Measurements from ENCODE around the gene MATN4.

Gene MATN4

GRCh38 chr20:45318386-45318939 lies 10.4 kb upstream of the MATN4 start:
- H3K9ac ChIP-seq (ENCODE audit: insufficient read length, low read depth) = no peak overlapping the region
- H3K4me3 ChIP-seq (ENCODE audit: insufficient read length, low read depth) = no peak overlapping the region
- no peaks in the 10 kb centered on the region for H3K36me3 ChIP-seq (ENCODE audit: insufficient read depth, insufficient read length, low read length)
- no peaks in the 10 kb centered on the region for H3K27me3 ChIP-seq (ENCODE audit: insufficient read depth, insufficient read length)
- no peaks in the 10 kb centered on the region for H3K9me3 ChIP-seq (ENCODE audit: insufficient read depth, low read length)
- H3K4me1 ChIP-seq (ENCODE audit: insufficient read depth, insufficient read length) = no peaks in the 10 kb centered on the region
- TF ChIP-seq ZNF274 (IDR thresholded peaks at IDR 0.05; ENCODE audit: low read depth, low read length) = no peak
- TF ChIP-seq YY1 (IDR thresholded peaks at IDR 0.05; ENCODE audit: insufficient read depth, insufficient read length) = no peak
- TF ChIP-seq SUZ12 (IDR thresholded peaks at IDR 0.05; ENCODE audit: extremely low read depth, insufficient read depth, insufficient read length) = no peak
- DNase-seq (ENCODE audit: low read depth, low spot score) = no peak

- Histone ChIP-seq H3K9ac (ENCODE audit: insufficient read length, low read depth) (no peak overlapping the region), H3K36me3 (ENCODE audit: insufficient read depth, insufficient read length, low read length) (no peaks in the 10 kb centered on the region), H3K9me3 (ENCODE audit: insufficient read depth, low read length) (no peaks in the 10 kb centered on the region), H3K4me3 (ENCODE audit: insufficient read length, low read depth) (no peak overlapping the region), H3K4me1 (ENCODE audit: insufficient read depth, insufficient read length) (no peaks in the 10 kb centered on the region), H3K27me3 (ENCODE audit: insufficient read depth, insufficient read length) (no peaks in the 10 kb centered on the region)
- no peak for TF ChIP-seq ZNF274 (IDR thresholded peaks at IDR 0.05; ENCODE audit: low read depth, low read length)
- no peak for TF ChIP-seq SUZ12 (IDR thresholded peaks at IDR 0.05; ENCODE audit: extremely low read depth, insufficient read depth, insufficient read length)
- TF ChIP-seq YY1 (IDR thresholded peaks at IDR 0.05; ENCODE audit: insufficient read depth, insufficient read length) = no peak
- DNase-seq (ENCODE audit: low read depth, low spot score) = no peak
These were observed 9.7 kb upstream of the MATN4 start for GRCh38 chr20:45317826-45318225.

- no peak for DNase-seq (ENCODE audit: low read depth, low spot score)
- TF ChIP-seq SUZ12 (IDR thresholded peaks at IDR 0.05; ENCODE audit: extremely low read depth, insufficient read depth, insufficient read length) = no peak
- no peak for TF ChIP-seq ZNF274 (IDR thresholded peaks at IDR 0.05; ENCODE audit: low read depth, low read length)
- no peak overlapping the region for H3K9ac ChIP-seq (ENCODE audit: insufficient read length, low read depth)
- no peak overlapping the region for H3K4me3 ChIP-seq (ENCODE audit: insufficient read length, low read depth)
- no peaks in the 10 kb centered on the region for H3K9me3 ChIP-seq (ENCODE audit: insufficient read depth, low read length)
- H3K4me1 ChIP-seq (ENCODE audit: insufficient read depth, insufficient read length) = peaks cover 5% of the 10 kb centered on the region
- H3K36me3 ChIP-seq (ENCODE audit: insufficient read depth, insufficient read length, low read length) = no peaks in the 10 kb centered on the region
- H3K27me3 ChIP-seq (ENCODE audit: insufficient read depth, insufficient read length) = peaks cover 7% of the 10 kb centered on the region
These were observed 8.3 kb upstream of the MATN4 start for GRCh38 chr20:45316150-45317080.

GRCh38 chr20:45315672-45316071 lies 7.6 kb upstream of the MATN4 start:
- TF ChIP-seq SUZ12 (IDR thresholded peaks at IDR 0.05; ENCODE audit: extremely low read depth, insufficient read depth, insufficient read length) = no peak
- no peak for TF ChIP-seq ZNF274 (IDR thresholded peaks at IDR 0.05; ENCODE audit: low read depth, low read length)
- TF ChIP-seq YY1 (IDR thresholded peaks at IDR 0.05; ENCODE audit: insufficient read depth, insufficient read length) = no peak
- no peak for DNase-seq (ENCODE audit: low read depth, low spot score)
- Histone ChIP-seq H3K4me1 (ENCODE audit: insufficient read depth, insufficient read length) (peaks cover 5% of the 10 kb centered on the region), H3K9ac (ENCODE audit: insufficient read length, low read depth) (no peak overlapping the region), H3K36me3 (ENCODE audit: insufficient read depth, insufficient read length, low read length) (no peaks in the 10 kb centered on the region), H3K9me3 (ENCODE audit: insufficient read depth, low read length) (no peaks in the 10 kb centered on the region), H3K27me3 (ENCODE audit: insufficient read depth, insufficient read length) (peaks cover 12% of the 10 kb centered on the region), H3K4me3 (ENCODE audit: insufficient read length, low read depth) (no peak overlapping the region)

GRCh38 chr20:45313943-45314342 lies 5.8 kb upstream of the MATN4 start:
- Histone ChIP-seq H3K9ac (ENCODE audit: insufficient read length, low read depth) (no peak overlapping the region), H3K36me3 (ENCODE audit: insufficient read depth, insufficient read length, low read length) (no peaks in the 10 kb centered on the region), H3K27me3 (ENCODE audit: insufficient read depth, insufficient read length) (peaks cover 12% of the 10 kb centered on the region), H3K9me3 (ENCODE audit: insufficient read depth, low read length) (no peaks in the 10 kb centered on the region), H3K4me1 (ENCODE audit: insufficient read depth, insufficient read length) (peaks cover 5% of the 10 kb centered on the region), H3K4me3 (ENCODE audit: insufficient read length, low read depth) (no peak overlapping the region)
- TF ChIP-seq YY1 (IDR thresholded peaks at IDR 0.05; ENCODE audit: insufficient read depth, insufficient read length) = no peak
- no peak for TF ChIP-seq ZNF274 (IDR thresholded peaks at IDR 0.05; ENCODE audit: low read depth, low read length)
- TF ChIP-seq SUZ12 (IDR thresholded peaks at IDR 0.05; ENCODE audit: extremely low read depth, insufficient read depth, insufficient read length) = no peak
- DNase-seq (ENCODE audit: low read depth, low spot score) = no peak

GRCh38 chr20:45313065-45313695 lies 5.1 kb upstream of the MATN4 start:
- TF ChIP-seq YY1 (IDR thresholded peaks at IDR 0.05; ENCODE audit: insufficient read depth, insufficient read length) = no peak
- no peak for DNase-seq (ENCODE audit: low read depth, low spot score)
- Histone ChIP-seq H3K27me3 (ENCODE audit: insufficient read depth, insufficient read length) (peaks cover 12% of the 10 kb centered on the region), H3K4me1 (ENCODE audit: insufficient read depth, insufficient read length) (peaks cover 11% of the 10 kb centered on the region), H3K4me3 (ENCODE audit: insufficient read length, low read depth) (no peak overlapping the region), H3K9me3 (ENCODE audit: insufficient read depth, low read length) (no peaks in the 10 kb centered on the region), H3K36me3 (ENCODE audit: insufficient read depth, insufficient read length, low read length) (no peaks in the 10 kb centered on the region), H3K9ac (ENCODE audit: insufficient read length, low read depth) (no peak overlapping the region)

- no peak overlapping the region for H3K4me3 ChIP-seq (ENCODE audit: insufficient read length, low read depth)
These were observed 4.1 kb upstream of the MATN4 start for GRCh38 chr20:45312241-45312640.

More at GRCh38 chr20:45312241-45312640, 4.1 kb upstream of the MATN4 start:
- DNase-seq (ENCODE audit: low read depth, low spot score) = no peak
- TF ChIP-seq YY1 (IDR thresholded peaks at IDR 0.05; ENCODE audit: insufficient read depth, insufficient read length) (no peak), ZNF274 (IDR thresholded peaks at IDR 0.05; ENCODE audit: low read depth, low read length) (no peak), SUZ12 (IDR thresholded peaks at IDR 0.05; ENCODE audit: extremely low read depth, insufficient read depth, insufficient read length) (no peak)
- no peaks in the 10 kb centered on the region for H3K36me3 ChIP-seq (ENCODE audit: insufficient read depth, insufficient read length, low read length)
- H3K4me1 ChIP-seq (ENCODE audit: insufficient read depth, insufficient read length) = peaks cover 16% of the 10 kb centered on the region
- peak overlapping the region; percentile 47 for H3K9ac ChIP-seq (ENCODE audit: insufficient read length, low read depth)
- H3K9me3 ChIP-seq (ENCODE audit: insufficient read depth, low read length) = no peaks in the 10 kb centered on the region
- peaks cover 12% of the 10 kb centered on the region for H3K27me3 ChIP-seq (ENCODE audit: insufficient read depth, insufficient read length)

Measured in NT2/D1 (cell line).